ENCODE results near the gene SPRYD7.
"Not testable (repeated sequence)": the region's sequence is repeated elsewhere in the genome, so short reads cannot be mapped to it uniquely, and the experiment has no call there.

SPRYD7 gene

GRCh38 chr13:49922301-49922700, 13.8 kb downstream of the SPRYD7 start:
- H3K27ac ChIP-seq (ENCODE audit: low read depth, low read length, poor library complexity, severe bottlenecking), result no peak overlapping the region
- TF ChIP-seq CTCF (IDR thresholded peaks at IDR 0.05; ENCODE audit: low read length) (no peak), EZH2 (IDR thresholded peaks at IDR 0.05; ENCODE audit: borderline replicate concordance, low read length) (no peak)
- no peak overlapping the region for H3K4me2 ChIP-seq (ENCODE audit: low read length)
- no peaks in the 10 kb centered on the region for H3F3A ChIP-seq (ENCODE audit: insufficient read depth, low read length)
- H3K9me2 ChIP-seq (ENCODE audit: low read depth, low read length), result no peaks in the 10 kb centered on the region
- no peaks in the 10 kb centered on the region for H3K4me1 ChIP-seq (ENCODE audit: insufficient read depth, low read length, severe bottlenecking)
- H3K4me3 ChIP-seq (ENCODE audit: low read depth, low read length, poor library complexity, severe bottlenecking), result no peak overlapping the region
- H2AFZ ChIP-seq (ENCODE audit: low read length), result no peak overlapping the region
- H3K79me2 ChIP-seq (ENCODE audit: insufficient read depth, low read length), result no peaks in the 10 kb centered on the region
- no peaks in the 10 kb centered on the region for H3K27me3 ChIP-seq (ENCODE audit: insufficient read depth, low read length)
- H3K36me3 ChIP-seq (ENCODE audit: insufficient read depth, low read length), result peaks cover 64% of the 10 kb centered on the region
- no peaks in the 10 kb centered on the region for H4K20me1 ChIP-seq (ENCODE audit: insufficient read depth, low read length)
- no peak overlapping the region for H3K9ac ChIP-seq (ENCODE audit: low read length)
- no peaks in the 10 kb centered on the region for H3K9me3 ChIP-seq (ENCODE audit: low read length)

GRCh38 chr13:49920969-49921368, 15.2 kb downstream of the SPRYD7 start:
- H3K4me2 ChIP-seq (ENCODE audit: low read length); H3K4me3 ChIP-seq (ENCODE audit: low read depth, low read length, poor library complexity, severe bottlenecking); H3K79me2 ChIP-seq (ENCODE audit: insufficient read depth, low read length); H3K9ac ChIP-seq (ENCODE audit: low read length); H3F3A ChIP-seq (ENCODE audit: insufficient read depth, low read length); H3K9me3 ChIP-seq (ENCODE audit: low read length); H4K20me1 ChIP-seq (ENCODE audit: insufficient read depth, low read length); H2AFZ ChIP-seq (ENCODE audit: low read length); H3K27me3 ChIP-seq (ENCODE audit: insufficient read depth, low read length); H3K27ac ChIP-seq (ENCODE audit: low read depth, low read length, poor library complexity, severe bottlenecking); H3K4me1 ChIP-seq (ENCODE audit: insufficient read depth, low read length, severe bottlenecking); H3K9me2 ChIP-seq (ENCODE audit: low read depth, low read length): not testable (repeated sequence)
- H3K36me3 ChIP-seq (ENCODE audit: insufficient read depth, low read length), result peaks cover 67% of the 10 kb centered on the region

- not testable (repeated sequence) for H3K9me3 ChIP-seq (ENCODE audit: low read length); H3K9me2 ChIP-seq (ENCODE audit: low read depth, low read length); H3K79me2 ChIP-seq (ENCODE audit: insufficient read depth, low read length); H3K4me2 ChIP-seq (ENCODE audit: low read length); H3K4me1 ChIP-seq (ENCODE audit: insufficient read depth, low read length, severe bottlenecking); H3K9ac ChIP-seq (ENCODE audit: low read length); H3F3A ChIP-seq (ENCODE audit: insufficient read depth, low read length); H3K27me3 ChIP-seq (ENCODE audit: insufficient read depth, low read length); H3K4me3 ChIP-seq (ENCODE audit: low read depth, low read length, poor library complexity, severe bottlenecking); H2AFZ ChIP-seq (ENCODE audit: low read length); H3K27ac ChIP-seq (ENCODE audit: low read depth, low read length, poor library complexity, severe bottlenecking); H4K20me1 ChIP-seq (ENCODE audit: insufficient read depth, low read length)
- peaks cover 52% of the 10 kb centered on the region for H3K36me3 ChIP-seq (ENCODE audit: insufficient read depth, low read length)
Observed at GRCh38 chr13:49918106-49918505, 18.0 kb downstream of the SPRYD7 start.

- no peak overlapping the region for H2AFZ ChIP-seq (ENCODE audit: low read length)
- H3K27me3 ChIP-seq (ENCODE audit: insufficient read depth, low read length), result no peaks in the 10 kb centered on the region
- no peaks in the 10 kb centered on the region for H4K20me1 ChIP-seq (ENCODE audit: insufficient read depth, low read length)
- H3K4me3 ChIP-seq (ENCODE audit: low read depth, low read length, poor library complexity, severe bottlenecking), result no peak overlapping the region
- no peaks in the 10 kb centered on the region for H3K9me2 ChIP-seq (ENCODE audit: low read depth, low read length)
- no peaks in the 10 kb centered on the region for H3K79me2 ChIP-seq (ENCODE audit: insufficient read depth, low read length)
- H3K4me1 ChIP-seq (ENCODE audit: insufficient read depth, low read length, severe bottlenecking), result no peaks in the 10 kb centered on the region
- H3K4me2 ChIP-seq (ENCODE audit: low read length), result no peak overlapping the region
- no peaks in the 10 kb centered on the region for H3F3A ChIP-seq (ENCODE audit: insufficient read depth, low read length)
- TF ChIP-seq EZH2 (IDR thresholded peaks at IDR 0.05; ENCODE audit: borderline replicate concordance, low read length), result no peak
- H3K27ac ChIP-seq (ENCODE audit: low read depth, low read length, poor library complexity, severe bottlenecking), result no peak overlapping the region
- H3K36me3 ChIP-seq (ENCODE audit: insufficient read depth, low read length), result peaks cover 29% of the 10 kb centered on the region
- H3K9ac ChIP-seq (ENCODE audit: low read length), result no peak overlapping the region
- H3K9me3 ChIP-seq (ENCODE audit: low read length), result no peaks in the 10 kb centered on the region
Observed at GRCh38 chr13:49914947-49915346, 21.2 kb downstream of the SPRYD7 start.

GRCh38 chr13:49908637-49909036, 27.5 kb downstream of the SPRYD7 start:
- Histone ChIP-seq H4K20me1 (ENCODE audit: insufficient read depth, low read length) (no peaks in the 10 kb centered on the region), H3K36me3 (ENCODE audit: insufficient read depth, low read length) (no peaks in the 10 kb centered on the region), H3K9me3 (ENCODE audit: low read length) (no peaks in the 10 kb centered on the region), H3K4me1 (ENCODE audit: insufficient read depth, low read length, severe bottlenecking) (no peaks in the 10 kb centered on the region), H3K79me2 (ENCODE audit: insufficient read depth, low read length) (no peaks in the 10 kb centered on the region), H3K4me2 (ENCODE audit: low read length) (no peak overlapping the region), H3F3A (ENCODE audit: insufficient read depth, low read length) (no peaks in the 10 kb centered on the region), H2AFZ (ENCODE audit: low read length) (no peak overlapping the region), H3K27ac (ENCODE audit: low read depth, low read length, poor library complexity, severe bottlenecking) (no peak overlapping the region), H3K9ac (ENCODE audit: low read length) (no peak overlapping the region), H3K9me2 (ENCODE audit: low read depth, low read length) (no peaks in the 10 kb centered on the region), H3K27me3 (ENCODE audit: insufficient read depth, low read length) (no peaks in the 10 kb centered on the region), H3K4me3 (ENCODE audit: low read depth, low read length, poor library complexity, severe bottlenecking) (no peak overlapping the region)
- no peak for TF ChIP-seq EZH2 (IDR thresholded peaks at IDR 0.05; ENCODE audit: borderline replicate concordance, low read length)
- TF ChIP-seq CTCF (IDR thresholded peaks at IDR 0.05; ENCODE audit: low read length), result peak; percentile 47
